OCI-LY1 (cell line): ENCODE data around the gene SLC12A8.

Experiments used
- CTCF ChIP-seq: fragments of 200-600 bp; sonication (generic), shearing (Covaris generic); IDR thresholded peaks from 2 replicates; pipeline ENCODE4 v1.5.1; 2017; ENCODE audit warnings: mild to moderate bottlenecking, antibody characterized with exemption, low read length, moderate library complexity, mixed read lengths
- EZH2 ChIP-seq: fragments of 200-600 bp; sonication (generic), shearing (Covaris generic); IDR thresholded peaks from 2 replicates; pipeline ENCODE4 v1.8.0; 2017; ENCODE audit warnings: borderline replicate concordance, mixed run types, mild to moderate bottlenecking, antibody characterized with exemption, low read length, moderate library complexity, mixed read lengths

DNA sequence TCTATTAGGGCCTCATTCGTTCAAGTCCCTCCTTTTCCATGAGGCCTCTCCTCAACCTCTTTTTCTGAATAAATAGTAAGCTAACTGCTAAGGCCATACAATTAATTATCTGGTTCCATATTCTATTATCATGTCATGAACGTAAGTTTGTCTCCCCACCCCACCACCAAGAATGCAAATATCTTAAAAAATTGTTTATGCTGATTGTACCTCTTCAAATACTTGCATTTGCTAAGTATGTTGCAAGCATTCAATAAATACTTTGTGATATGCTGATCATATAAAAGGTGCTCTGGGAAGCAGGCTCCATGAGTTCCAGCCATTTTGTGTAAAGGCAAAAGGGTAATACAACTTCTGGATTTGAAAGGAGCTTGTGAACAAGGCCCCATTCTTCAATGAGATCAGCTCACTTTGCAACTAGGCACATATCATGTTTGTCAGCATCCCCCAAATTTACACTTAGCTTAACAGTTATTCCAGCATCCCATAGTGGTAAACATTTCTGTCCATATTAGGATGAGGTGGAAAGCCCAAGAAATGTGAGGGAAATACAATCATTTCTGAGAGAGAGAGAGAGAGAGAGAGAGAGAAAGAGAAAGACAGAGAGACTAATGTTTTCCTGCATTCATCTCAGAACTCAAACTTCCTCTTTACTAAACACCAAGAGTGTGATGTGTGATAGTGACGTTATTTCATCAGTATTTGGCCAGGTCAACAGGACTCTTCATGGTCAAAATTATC, 33.2 kb downstream of the SLC12A8 start:
- TF ChIP-seq CTCF: no peak
- no peak for TF ChIP-seq EZH2
